GM12874 (cell line): ENCODE measurements around the gene HPX.

ENCODE experiments used
- CTCF ChIP-seq: IDR thresholded peaks from 2 replicates; pipeline ENCODE4 v1.5.1; 2011; ENCODE audit warnings: low read depth, mild to moderate bottlenecking, control low read depth, low read length, moderate library complexity; ENCODE audit not compliant: insufficient read depth

The HPX gene

DNA sequence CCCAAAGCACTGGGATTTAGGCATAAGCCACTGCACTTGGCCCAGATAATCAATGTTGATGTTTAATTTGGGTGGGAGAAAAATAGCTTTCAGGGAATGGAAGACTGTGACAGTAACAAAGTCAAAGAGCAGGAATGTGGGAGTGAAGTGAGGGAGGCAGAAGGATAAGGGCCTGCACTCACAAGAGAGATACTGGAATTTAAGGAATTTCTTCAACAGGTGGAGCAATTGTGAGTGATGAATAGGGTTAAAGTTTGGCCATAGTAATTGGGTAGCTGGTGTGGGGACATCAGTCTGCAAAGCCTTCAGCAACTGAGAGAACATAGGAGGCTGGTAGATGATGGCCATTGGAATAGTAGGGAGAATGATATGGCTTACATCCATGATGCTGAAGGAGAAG is 13.3 kb downstream of the HPX start:
- TF ChIP-seq CTCF: no peak

- no peak for TF ChIP-seq CTCF
Measured at GRCh38 chr11:6420677-6421076, 20.1 kb downstream of the HPX start.

DNA sequence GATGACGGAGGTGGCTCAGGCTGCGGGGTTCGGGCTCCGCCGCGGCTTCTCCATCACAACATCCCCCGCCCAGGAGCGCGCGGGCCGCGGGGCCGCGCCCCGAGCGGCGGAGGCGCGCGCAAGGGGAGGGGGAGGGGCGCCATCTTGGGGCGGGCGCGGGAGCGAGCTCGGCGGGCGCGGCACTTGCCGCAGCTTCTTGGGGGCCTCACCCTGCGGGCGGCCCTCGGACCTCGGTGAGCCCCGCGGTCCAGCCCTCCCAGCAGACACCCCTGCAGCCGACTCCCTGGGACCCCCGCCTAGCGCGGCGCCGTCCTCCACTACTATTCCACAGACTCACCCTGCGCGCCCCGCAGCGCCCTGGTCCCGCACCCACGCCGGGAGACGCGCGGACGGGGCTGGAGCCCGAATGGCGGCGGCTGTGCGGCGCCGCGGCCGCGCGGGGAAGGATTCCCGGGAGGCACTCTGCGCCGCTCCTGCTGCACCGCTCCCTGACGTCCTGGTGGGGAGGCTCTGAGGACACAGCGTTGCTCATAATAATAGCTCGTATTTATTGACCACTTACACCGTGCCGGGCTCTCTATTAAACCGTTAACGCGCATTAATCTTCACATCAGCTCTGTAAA is 21.7 kb downstream of the HPX start, which contains the start of gene APBB1:
APBB1 (minus strand) TSS at position 86 of the 623 bp plus-strand sequence. CDS start 7,747 bp downstream, outside the sequence.
- no peak for TF ChIP-seq CTCF

GRCh38 chr11:6418557-6419008 is 22.2 kb downstream of the HPX start:
- TF ChIP-seq CTCF: no peak

- TF ChIP-seq CTCF: no peak
Measured at GRCh38 chr11:6417907-6418556, 22.8 kb downstream of the HPX start.

DNA sequence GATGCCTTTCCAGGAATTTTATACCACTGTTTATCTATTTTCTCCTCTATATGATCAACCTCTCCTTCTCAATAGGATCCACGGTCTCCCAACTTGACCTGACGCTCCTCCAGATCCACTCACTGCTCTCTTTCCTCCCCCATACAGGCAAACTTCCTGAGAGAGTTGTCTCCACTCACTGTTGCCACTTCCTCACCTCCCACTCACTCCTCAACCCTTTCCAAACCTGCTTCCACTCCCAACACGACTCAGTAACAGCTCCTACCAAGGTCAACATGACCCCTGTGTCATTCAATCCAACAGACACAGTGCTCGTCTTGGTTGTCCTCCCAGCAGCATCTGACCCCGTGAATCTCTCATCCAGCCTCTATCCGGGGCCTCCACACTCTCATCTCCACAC is 25.0 kb downstream of the HPX start:
- TF ChIP-seq CTCF: no peak

- no peak for TF ChIP-seq CTCF
Measured at GRCh38 chr11:6414874-6415328, 25.9 kb downstream of the HPX start.
